Right cardiac atrium (tissue), 5 donors: ENCODE measurements around the gene NSUN6. TPM values are rescaled to one million over a fixed set of nuclear protein-coding genes. Genes with fewer than 3 reads are reported as not detected.

ENCODE experiments used
- ATAC-seq, 2 donors: fragments of 200-7000 bp; cut with Tn5 transposase; one replicate each; pipeline versions ENCODE4 v1.8.0 to v1.9.1; 2020; ENCODE audit warnings: moderate library complexity in 2 of 2, mild to moderate bottlenecking in 1 of 2
- DNase-seq, 3 donors: peaks; one replicate each; pipeline ENCODE4 v3.0.0-alpha.2; 2020
- H3K27ac ChIP-seq: one replicate; pipeline ENCODE4 v1.5.1; 2013; ENCODE audit warnings: mild to moderate bottlenecking, low read length, control low read depth, moderate library complexity
- H3K27me3 ChIP-seq: one replicate; pipeline ENCODE4 v1.6.1; 2013; ENCODE audit not compliant: control insufficient read depth, insufficient read depth
- H3K4me1 ChIP-seq: one replicate; pipeline ENCODE4 v1.6.1; 2013; ENCODE audit warnings: low read length; ENCODE audit not compliant: control insufficient read depth, insufficient read depth
- H3K4me3 ChIP-seq: one replicate; pipeline ENCODE4 v1.5.1; 2013; ENCODE audit warnings: low read length, control low read depth
- H3K9me3 ChIP-seq: one replicate; pipeline ENCODE4 v1.6.1; 2013; ENCODE audit warnings: low read length; ENCODE audit not compliant: control insufficient read depth
- WGBS: extraction: QIAGEN DNeasy Blood & Tissue Kit; methylation state at CpG from one replicate; pipeline ENCODE4 v1.1.7; 2013; 5-methylcytosine and 5-hydroxymethylcytosine counted together
- intact Hi-C, 4 donors: fragments of 100-400 bp; cut with DNase I; formaldehyde crosslinking; loops; one replicate each; pipeline versions ENCODE4 v1.11.0 to v1.14.0; 2022 to 2023
- polyA plus RNA-seq: library from polyadenylated mRNA; stranded (reverse); fragments of 200-250 nt; gene quantifications from one replicate; pipeline ENCODE4 v1.2.3, GENCODE V29; 2013
- total RNA-seq, 4 donors: library from RNA; stranded (reverse); fragmentation: NEBNext Ultra II Directional; extraction: Animal tissue kit (Norgen Biotek cat#: 25700); gene quantifications; one replicate each; pipeline ENCODE4 v1.2.1, GENCODE V29; 2021
- donor health status: healthy with polysubstance abuse.
- donor health status: DM: no; HTN: yes; CAD: no.
- donor health status: DM: no; HTN: no; CAD: no.
- donor health status: DM: no; HTN: yes; CAD: no; lungs with severe emphysema.
- donor health status: DM: yes; HTN: yes; CAD: no.

NSUN6 gene
- total and polyA plus RNA-seq, 5 donors, result 6.6 to 13.0 (median 10.1) TPM

DNA sequence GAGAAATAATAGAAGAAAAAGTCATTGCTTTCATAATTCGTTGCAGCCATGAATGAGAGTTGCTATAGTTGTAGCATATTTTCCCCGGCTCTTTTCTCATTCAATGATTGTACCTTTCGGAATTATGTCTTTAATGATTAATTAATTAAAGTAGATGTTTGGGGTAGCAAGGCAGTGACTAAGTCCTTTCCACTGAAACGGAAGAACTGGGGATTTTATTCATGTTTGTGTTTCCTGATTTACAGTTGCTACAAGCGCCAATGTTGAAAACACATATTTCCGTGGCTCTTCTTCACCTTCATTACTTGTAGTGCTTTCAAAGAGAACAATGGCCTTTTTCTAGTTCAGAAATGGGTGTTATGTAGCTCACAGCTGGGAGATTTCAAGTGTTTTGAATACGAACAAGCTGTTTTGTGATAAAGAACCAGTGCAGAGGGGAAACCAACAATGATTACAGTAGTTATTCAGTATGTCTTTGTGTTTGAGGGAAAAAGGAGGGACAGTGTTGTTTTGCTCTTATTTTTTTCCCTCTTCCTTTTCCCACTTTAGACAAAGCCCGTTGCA, 153.5 kb downstream of the NSUN6 start:
- DNase-seq (no peak), ATAC-seq (no peak)
- no peak overlapping the region for H3K27ac ChIP-seq
- intact Hi-C loops, result no loop called here
- 55% methylated on average over 8 of the region's 8 CpGs for WGBS
- H3K4me1 ChIP-seq, result peaks cover 2% of the 10 kb centered on the region
- H3K9me3 ChIP-seq, result no peaks in the 10 kb centered on the region
- H3K27me3 ChIP-seq, result no peaks in the 10 kb centered on the region
- no peak overlapping the region for H3K4me3 ChIP-seq

Other genes with a start within 250 kb of the NSUN6 start
- 10 to 100 TPM in 1 of 4 donors, 1 to 10 TPM in 3; 7.8 to 11.1 (median 8.5) TPM for gene ARL5B, start 7.8 kb upstream of the NSUN6 start, total RNA-seq
- gene ARL5B, start 7.8 kb upstream of the NSUN6 start, polyA plus RNA-seq, result 3.9 TPM